Stimulated activated memory B cell treated with anti-CD40 and anti-IgM and Interleukin-4, amounts not matched to agents 10 μg/mL and 1 μg/mL and 100 μg/mL, for 72 hours (primary cell): ENCODE measurements around the gene LBHD1.
"Not testable (repeated sequence)": the region's sequence is repeated elsewhere in the genome, so short reads cannot be mapped to it uniquely, and the experiment has no call there.

Experiments
- ATAC-seq: fragments of 150-1000 bp; cut with Tn5 transposase; 2 replicates; pipeline ENCODE4 v1.10.0; 2021
- H3K27ac Mint-ChIP-seq: one replicate; pipeline ENCODE4 v1.8.0; 2022; ENCODE audit warnings: mild to moderate bottlenecking, mixed read lengths
- H3K27me3 Mint-ChIP-seq: one replicate; pipeline ENCODE4 v1.8.0; 2022; ENCODE audit warnings: mixed read lengths
- H3K36me3 Mint-ChIP-seq: one replicate; pipeline ENCODE4 v1.8.0; 2022; ENCODE audit warnings: mixed read lengths
- H3K4me1 Mint-ChIP-seq: one replicate; pipeline ENCODE4 v1.8.0; 2022; ENCODE audit warnings: mixed read lengths
- H3K4me3 Mint-ChIP-seq: one replicate; pipeline ENCODE4 v1.8.0; 2022; ENCODE audit warnings: mild to moderate bottlenecking, moderate library complexity, mixed read lengths
- H3K9me3 Mint-ChIP-seq: one replicate; pipeline ENCODE4 v1.8.0; 2022; ENCODE audit warnings: mixed read lengths

Gene LBHD1

GRCh38 chr11:62677714-62678113 is 5.6 kb upstream of the LBHD1 start:
- Mint-ChIP-seq H3K9me3 (no peaks in the 10 kb centered on the region), H3K4me1 (peaks cover 51% of the 10 kb centered on the region), H3K27me3 (no peaks in the 10 kb centered on the region), H3K36me3 (peaks cover 29% of the 10 kb centered on the region), H3K27ac (peak overlapping the region; percentile 96), H3K4me3 (peak overlapping the region; percentile 81)
- ATAC-seq = no peak

- H3K4me1 Mint-ChIP-seq = peaks cover 56% of the 10 kb centered on the region
- H3K36me3 Mint-ChIP-seq = peaks cover 29% of the 10 kb centered on the region
- peak overlapping the region; percentile 25 for H3K4me3 Mint-ChIP-seq
- no peaks in the 10 kb centered on the region for H3K9me3 Mint-ChIP-seq
- no peak for ATAC-seq
- peak overlapping the region; percentile 55 for H3K27ac Mint-ChIP-seq
- H3K27me3 Mint-ChIP-seq = no peaks in the 10 kb centered on the region
These were observed 5.1 kb upstream of the LBHD1 start for GRCh38 chr11:62677156-62677555.

GRCh38 chr11:62676698-62677097 is 4.6 kb upstream of the LBHD1 start:
- Mint-ChIP-seq H3K36me3 (peaks cover 29% of the 10 kb centered on the region), H3K4me1 (peaks cover 56% of the 10 kb centered on the region), H3K4me3 (peak overlapping the region; percentile 25), H3K9me3 (no peaks in the 10 kb centered on the region), H3K27ac (peak overlapping the region; percentile 55), H3K27me3 (no peaks in the 10 kb centered on the region)
- no peak for ATAC-seq

GRCh38 chr11:62675415-62675814 is 3.3 kb upstream of the LBHD1 start:
- not testable (repeated sequence) for H3K4me3 Mint-ChIP-seq, H3K27me3 Mint-ChIP-seq, ATAC-seq, H3K9me3 Mint-ChIP-seq, H3K27ac Mint-ChIP-seq
- H3K4me1 Mint-ChIP-seq = peaks cover 57% of the 10 kb centered on the region
- peaks cover 29% of the 10 kb centered on the region for H3K36me3 Mint-ChIP-seq

- no peak overlapping the region for H3K27ac Mint-ChIP-seq
- peaks cover 34% of the 10 kb centered on the region for H3K36me3 Mint-ChIP-seq
- peaks cover 63% of the 10 kb centered on the region for H3K4me1 Mint-ChIP-seq
- no peaks in the 10 kb centered on the region for H3K9me3 Mint-ChIP-seq
- H3K27me3 Mint-ChIP-seq = no peaks in the 10 kb centered on the region
- no peak for ATAC-seq
- H3K4me3 Mint-ChIP-seq = peak overlapping the region; percentile 98
These were observed 1.1 kb upstream of the LBHD1 start for GRCh38 chr11:62673196-62673525.

- H3K27ac Mint-ChIP-seq = peak overlapping the region; percentile 94
- peaks cover 28% of the 10 kb centered on the region for H3K36me3 Mint-ChIP-seq
- H3K9me3 Mint-ChIP-seq = no peaks in the 10 kb centered on the region
These were observed 845 bp downstream of the LBHD1 start for GRCh38 chr11:62671236-62671607.

GRCh38 chr11:62669420-62670161 is 2.5 kb downstream of the LBHD1 start:
- peaks cover 33% of the 10 kb centered on the region for H3K36me3 Mint-ChIP-seq
- H3K27ac Mint-ChIP-seq = no peak overlapping the region
- H3K9me3 Mint-ChIP-seq = no peaks in the 10 kb centered on the region
- peak overlapping the region; percentile 42 for H3K4me3 Mint-ChIP-seq
- ATAC-seq = no peak
- no peaks in the 10 kb centered on the region for H3K27me3 Mint-ChIP-seq
- peaks cover 54% of the 10 kb centered on the region for H3K4me1 Mint-ChIP-seq

More at GRCh38 chr11:62671236-62671607, 845 bp downstream of the LBHD1 start:
- H3K27me3 Mint-ChIP-seq = no peaks in the 10 kb centered on the region
- peak; percentile 6 for ATAC-seq
- peak overlapping the region; percentile 98 for H3K4me3 Mint-ChIP-seq
- H3K4me1 Mint-ChIP-seq = peaks cover 59% of the 10 kb centered on the region

- ATAC-seq = no peak
- Mint-ChIP-seq H3K4me1 (peaks cover 56% of the 10 kb centered on the region), H3K4me3 (peak overlapping the region; percentile 98), H3K9me3 (no peaks in the 10 kb centered on the region), H3K36me3 (peaks cover 41% of the 10 kb centered on the region), H3K27ac (peak overlapping the region; percentile 89), H3K27me3 (no peaks in the 10 kb centered on the region)
These were observed 4.6 kb downstream of the LBHD1 start for GRCh38 chr11:62667460-62667859.

- no peaks in the 10 kb centered on the region for H3K9me3 Mint-ChIP-seq
- H3K36me3 Mint-ChIP-seq = peaks cover 44% of the 10 kb centered on the region
These were observed 5.7 kb downstream of the LBHD1 start for GRCh38 chr11:62666259-62666926.

GRCh38 chr11:62665599-62666258 is 6.3 kb downstream of the LBHD1 start:
- Mint-ChIP-seq H3K27me3 (no peaks in the 10 kb centered on the region), H3K9me3 (no peaks in the 10 kb centered on the region), H3K4me1 (peaks cover 50% of the 10 kb centered on the region), H3K4me3 (peak overlapping the region; percentile 98), H3K36me3 (peaks cover 44% of the 10 kb centered on the region), H3K27ac (peak overlapping the region; percentile 89)
- ATAC-seq = peak; percentile 62

More at GRCh38 chr11:62666259-62666926, 5.7 kb downstream of the LBHD1 start:
- H3K27ac Mint-ChIP-seq = peak overlapping the region; percentile 89
- peaks cover 54% of the 10 kb centered on the region for H3K4me1 Mint-ChIP-seq
- no peaks in the 10 kb centered on the region for H3K27me3 Mint-ChIP-seq
- peak overlapping the region; percentile 98 for H3K4me3 Mint-ChIP-seq
- no peak for ATAC-seq

- H3K27ac Mint-ChIP-seq = peak within 1 kb of the TSS; percentile 89
- H3K9me3 Mint-ChIP-seq = no peaks in the 10 kb centered on the region
- H3K27me3 Mint-ChIP-seq = no peaks in the 10 kb centered on the region
- ATAC-seq = peak; percentile 98
- H3K4me3 Mint-ChIP-seq = peak within 1 kb of the TSS; percentile 98
- H3K4me1 Mint-ChIP-seq = peaks cover 46% of the 10 kb centered on the region
- peaks cover 44% of the 10 kb centered on the region for H3K36me3 Mint-ChIP-seq
These were observed 6.9 kb downstream of the LBHD1 start, which contains the start of the genes C11orf98 and CSKMT for GRCh38 chr11:62665075-62665598. TSS of gene C11orf98 (minus strand) at chr11:62665210. CDS start at chr11:62665169, 41 bp downstream. TSS of gene CSKMT (plus strand) at chr11:62665312. CDS start at chr11:62665880, 568 bp downstream.

GRCh38 chr11:62664405-62665074 is 7.5 kb downstream of the LBHD1 start:
- Mint-ChIP-seq H3K27me3 (no peaks in the 10 kb centered on the region), H3K4me1 (peaks cover 40% of the 10 kb centered on the region), H3K9me3 (no peaks in the 10 kb centered on the region), H3K27ac (peak overlapping the region; percentile 89), H3K36me3 (peaks cover 42% of the 10 kb centered on the region), H3K4me3 (peak overlapping the region; percentile 98)
- ATAC-seq = peak; percentile 66

GRCh38 chr11:62656796-62657429 is 15.2 kb downstream of the LBHD1 start:
- no peak overlapping the region for H3K27ac Mint-ChIP-seq
- ATAC-seq = no peak
- peaks cover 21% of the 10 kb centered on the region for H3K4me1 Mint-ChIP-seq
- H3K4me3 Mint-ChIP-seq = no peak overlapping the region
- H3K9me3 Mint-ChIP-seq = no peaks in the 10 kb centered on the region
- no peaks in the 10 kb centered on the region for H3K27me3 Mint-ChIP-seq
- no peaks in the 10 kb centered on the region for H3K36me3 Mint-ChIP-seq

GRCh38 chr11:62654297-62654696 is 17.8 kb downstream of the LBHD1 start:
- Mint-ChIP-seq H3K4me3 (peak overlapping the region; percentile 50), H3K9me3 (no peaks in the 10 kb centered on the region)
- ATAC-seq = no peak

More at GRCh38 chr11:62654297-62654696, 17.8 kb downstream of the LBHD1 start:
- Mint-ChIP-seq H3K36me3 (peaks cover under 1% of the 10 kb centered on the region), H3K27me3 (no peaks in the 10 kb centered on the region), H3K4me1 (peaks cover 36% of the 10 kb centered on the region), H3K27ac (peak overlapping the region; percentile 52)
